ENCODE results near the gene IP6K2. TPM values are rescaled to one million over a fixed set of nuclear protein-coding genes. Genes with fewer than 3 reads are reported as not detected.

IP6K2 gene
- total and polyA plus RNA-seq, 10 of the 15 experiments (the other 5 are each of a cell fraction or from before 2014, with no cell fraction given): 25.8 to 95.9 (median 69.0) TPM

DNA sequence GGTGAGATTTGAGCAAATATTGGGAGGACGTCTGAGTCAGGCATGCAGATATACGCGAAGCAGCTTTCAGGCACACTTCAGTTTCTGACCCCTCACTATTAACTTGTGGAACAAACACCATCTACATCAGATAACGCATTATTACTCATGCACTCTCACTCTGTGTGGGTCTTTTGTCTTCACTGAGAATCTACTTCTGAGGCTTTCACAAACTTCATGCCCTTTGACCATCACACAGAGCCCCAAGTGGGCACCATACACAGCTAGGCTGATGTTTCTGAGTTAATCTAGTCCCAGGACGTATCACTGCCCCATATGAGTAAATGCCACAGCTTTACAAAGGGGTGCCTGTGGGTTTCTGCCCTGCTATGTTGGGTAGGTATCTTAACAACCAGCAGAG is 39.6 kb upstream of the IP6K2 start (continued):
- TF ChIP-seq EGR1 (IDR thresholded peaks at IDR 0.05; ENCODE audit: borderline replicate concordance in 1 of 2, low read depth in 2 of 2, low read length in 2 of 2) (no peak), SIN3A (IDR thresholded peaks at IDR 0.05; ENCODE audit: low read depth, low read length) (no peak), MXI1 (IDR thresholded peaks at IDR 0.05; ENCODE audit: low read depth, low read length) (no peak), CREM (IDR thresholded peaks at IDR 0.05; ENCODE audit: low read depth) (no peak), NFYA (IDR thresholded peaks at IDR 0.05; ENCODE audit: borderline replicate concordance, low read depth, low read length) (no peak), NR2C2 (IDR thresholded peaks at IDR 0.05; ENCODE audit: borderline replicate concordance, control insufficient read depth, insufficient read length, low read depth) (no peak)
- TF ChIP-seq, protein P1, sequence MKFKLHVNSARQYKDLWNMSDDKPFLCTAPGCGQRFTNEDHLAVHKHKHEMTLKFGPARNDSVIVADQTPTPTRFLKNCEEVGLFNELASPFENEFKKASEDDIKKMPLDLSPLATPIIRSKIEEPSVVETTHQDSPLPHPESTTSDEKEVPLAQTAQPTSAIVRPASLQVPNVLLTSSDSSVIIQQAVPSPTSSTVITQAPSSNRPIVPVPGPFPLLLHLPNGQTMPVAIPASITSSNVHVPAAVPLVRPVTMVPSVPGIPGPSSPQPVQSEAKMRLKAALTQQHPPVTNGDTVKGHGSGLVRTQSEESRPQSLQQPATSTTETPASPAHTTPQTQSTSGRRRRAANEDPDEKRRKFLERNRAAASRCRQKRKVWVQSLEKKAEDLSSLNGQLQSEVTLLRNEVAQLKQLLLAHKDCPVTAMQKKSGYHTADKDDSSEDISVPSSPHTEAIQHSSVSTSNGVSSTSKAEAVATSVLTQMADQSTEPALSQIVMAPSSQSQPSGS (IDR thresholded peaks at IDR 0.05; ENCODE audit: low read length): no peak
- TF ChIP-seq, protein P2, sequence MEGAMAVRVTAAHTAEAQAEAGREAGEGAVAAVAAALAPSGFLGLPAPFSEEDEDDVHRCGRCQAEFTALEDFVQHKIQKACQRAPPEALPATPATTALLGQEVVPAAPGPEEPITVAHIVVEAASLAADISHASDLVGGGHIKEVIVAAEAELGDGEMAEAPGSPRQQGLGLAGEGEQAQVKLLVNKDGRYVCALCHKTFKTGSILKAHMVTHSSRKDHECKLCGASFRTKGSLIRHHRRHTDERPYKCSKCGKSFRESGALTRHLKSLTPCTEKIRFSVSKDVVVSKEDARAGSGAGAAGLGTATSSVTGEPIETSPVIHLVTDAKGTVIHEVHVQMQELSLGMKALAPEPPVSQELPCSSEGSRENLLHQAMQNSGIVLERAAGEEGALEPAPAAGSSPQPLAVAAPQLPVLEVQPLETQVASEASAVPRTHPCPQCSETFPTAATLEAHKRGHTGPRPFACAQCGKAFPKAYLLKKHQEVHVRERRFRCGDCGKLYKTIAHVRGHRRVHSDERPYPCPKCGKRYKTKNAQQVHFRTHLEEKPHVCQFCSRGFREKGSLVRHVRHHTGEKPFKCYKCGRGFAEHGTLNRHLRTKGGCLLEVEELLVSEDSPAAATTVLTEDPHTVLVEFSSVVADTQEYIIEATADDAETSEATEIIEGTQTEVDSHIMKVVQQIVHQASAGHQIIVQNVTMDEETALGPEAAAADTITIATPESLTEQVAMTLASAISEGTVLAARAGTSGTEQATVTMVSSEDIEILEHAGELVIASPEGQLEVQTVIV (IDR thresholded peaks at IDR 0.05; ENCODE audit: borderline replicate concordance, partially characterized antibody): no peak

DNA sequence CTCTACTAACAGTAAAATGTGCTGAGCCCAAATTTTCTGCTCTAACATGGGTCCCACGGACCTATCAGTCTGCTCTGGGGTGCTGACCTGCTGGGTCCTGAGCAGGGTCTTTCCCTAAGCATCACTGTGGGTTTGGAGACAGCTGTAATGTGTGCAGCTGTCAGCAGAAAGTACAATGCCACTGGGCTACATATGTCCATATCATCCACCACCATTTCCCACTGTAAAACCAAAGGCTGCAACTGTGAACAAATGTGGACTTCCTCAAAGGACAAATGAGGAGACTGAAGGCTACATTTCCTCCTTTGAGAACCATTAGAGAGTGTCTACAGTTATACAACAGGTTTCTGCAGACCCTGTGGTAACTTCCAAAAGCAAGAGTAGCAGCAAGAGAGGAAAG is 33.8 kb upstream of the IP6K2 start:
- no peak for ATAC-seq
- POLR2A ChIA-PET: interaction anchor here (0.5 kb wide), 1 partner anchor 217 kb away, joined by 3 read pairs; no protein-coding TSS in a partner anchor
- no peak overlapping the region for H3K27ac ChIP-seq (ENCODE audit: control insufficient read depth, insufficient read depth)
- CTCF ChIA-PET: interaction anchor here (0.6 kb wide), 1 partner anchor 64 kb away, joined by 3 read pairs; no protein-coding TSS in a partner anchor
- no peak overlapping the region for H3K4me3 ChIP-seq
- no peaks in the 10 kb centered on the region for H4K20me1 ChIP-seq (ENCODE audit: control insufficient read depth, insufficient read depth)
- BruUV-seq (replicated peaks): no TSS peak
- in situ Hi-C loops (cut with MboI) (no loop called here), intact Hi-C loops (cut with micrococcal nuclease; ENCODE audit: unreplicated experiment) (no loop called here)
- SMC1A ChIA-PET (ENCODE audit: uncharacterized antibody, unreplicated experiment): no interaction called here
- no peak for DNase-seq (ENCODE audit: low read depth, low spot score)
- no peaks in the 10 kb centered on the region for H3K79me2 ChIP-seq (ENCODE audit: control insufficient read depth, insufficient read depth, low read length)
- no peaks in the 10 kb centered on the region for H3K9me3 ChIP-seq (replicated peaks; ENCODE audit: control insufficient read depth, insufficient read depth, low read length)
- H3K4me2 ChIP-seq (ENCODE audit: control insufficient read depth, insufficient read depth): no peak overlapping the region
- no peak overlapping the region for H3K9ac ChIP-seq (ENCODE audit: control insufficient read depth, insufficient read depth, low read length)
- no peak for FAIRE-seq
- no peaks in the 10 kb centered on the region for H3K27me3 ChIP-seq (replicated peaks in 1 of 2; ENCODE audit: control insufficient read depth in 2 of 2, insufficient read depth in 2 of 2, low read length in 1 of 2)
- H3K36me3 ChIP-seq (ENCODE audit: control insufficient read depth in 2 of 2, insufficient read depth in 2 of 2, low read length in 1 of 2): peaks cover 4 to 16% of the 10 kb centered on the region in 2 experiments
- RAD21 ChIA-PET (ENCODE audit: unreplicated experiment): no interaction called here
- WGBS (ENCODE audit: insufficient coverage, insufficient replicate concordance, low lambda C conversion rate, missing lambda C conversion rate): 43% methylated on average over 1 of the region's 1 CpG
- H3K4me1 ChIP-seq (ENCODE audit: control insufficient read depth, insufficient read depth, low read length): no peaks in the 10 kb centered on the region
- H2AFZ ChIP-seq (ENCODE audit: control insufficient read depth, low read depth, low read length): no peak overlapping the region
- TF ChIP-seq RCOR1 (conservative IDR thresholded peaks at IDR 0.05; ENCODE audit: low read depth, low read length) (no peak), CBX3 (IDR thresholded peaks at IDR 0.05; ENCODE audit: borderline replicate concordance, low read depth) (no peak), IKZF1 (conservative IDR thresholded peaks at IDR 0.05) (no peak), FOXK2 (IDR thresholded peaks at IDR 0.05) (no peak), STAT1 (conservative IDR thresholded peaks at IDR 0.05) (no peak), ZNF384 (IDR thresholded peaks at IDR 0.05; ENCODE audit: borderline replicate concordance, low read depth, low read length) (no peak), RAD51 (IDR thresholded peaks at IDR 0.05) (no peak), CEBPB (IDR thresholded peaks at IDR 0.05; ENCODE audit: borderline replicate concordance in 1 of 2, low read depth in 2 of 2, low read length in 2 of 2) (no peak)
- TF ChIP-seq, protein P3, sequence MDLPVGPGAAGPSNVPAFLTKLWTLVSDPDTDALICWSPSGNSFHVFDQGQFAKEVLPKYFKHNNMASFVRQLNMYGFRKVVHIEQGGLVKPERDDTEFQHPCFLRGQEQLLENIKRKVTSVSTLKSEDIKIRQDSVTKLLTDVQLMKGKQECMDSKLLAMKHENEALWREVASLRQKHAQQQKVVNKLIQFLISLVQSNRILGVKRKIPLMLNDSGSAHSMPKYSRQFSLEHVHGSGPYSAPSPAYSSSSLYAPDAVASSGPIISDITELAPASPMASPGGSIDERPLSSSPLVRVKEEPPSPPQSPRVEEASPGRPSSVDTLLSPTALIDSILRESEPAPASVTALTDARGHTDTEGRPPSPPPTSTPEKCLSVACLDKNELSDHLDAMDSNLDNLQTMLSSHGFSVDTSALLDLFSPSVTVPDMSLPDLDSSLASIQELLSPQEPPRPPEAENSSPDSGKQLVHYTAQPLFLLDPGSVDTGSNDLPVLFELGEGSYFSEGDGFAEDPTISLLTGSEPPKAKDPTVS (IDR thresholded peaks at IDR 0.05; ENCODE audit: low read depth, low read length): no peak
- TF ChIP-seq, protein P4, sequence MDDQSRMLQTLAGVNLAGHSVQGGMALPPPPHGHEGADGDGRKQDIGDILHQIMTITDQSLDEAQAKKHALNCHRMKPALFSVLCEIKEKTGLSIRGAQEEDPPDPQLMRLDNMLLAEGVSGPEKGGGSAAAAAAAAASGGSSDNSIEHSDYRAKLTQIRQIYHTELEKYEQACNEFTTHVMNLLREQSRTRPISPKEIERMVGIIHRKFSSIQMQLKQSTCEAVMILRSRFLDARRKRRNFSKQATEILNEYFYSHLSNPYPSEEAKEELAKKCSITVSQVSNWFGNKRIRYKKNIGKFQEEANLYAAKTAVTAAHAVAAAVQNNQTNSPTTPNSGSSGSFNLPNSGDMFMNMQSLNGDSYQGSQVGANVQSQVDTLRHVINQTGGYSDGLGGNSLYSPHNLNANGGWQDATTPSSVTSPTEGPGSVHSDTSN (IDR thresholded peaks at IDR 0.05; ENCODE audit: insufficient replicate concordance, low read depth, low read length): no peak

Measured in GM12878 (cell line).